Measurements from ENCODE around the gene CCS. TPM values are rescaled to one million over a fixed set of nuclear protein-coding genes. Genes with fewer than 3 reads are reported as not detected.

The CCS gene
- total RNA-seq, 1 experiment from 2014 or later, result 34.2 TPM

- peaks cover 31% of the 10 kb centered on the region for H3K27me3 Mint-ChIP-seq (ENCODE audit: unreplicated experiment)
- no peak for TF ChIP-seq CTCF (IDR thresholded peaks at IDR 0.05; ENCODE audit: unreplicated experiment)
- DNase-seq, result no peak
- BruUV-seq (replicated peaks), result no TSS peak
- intact Hi-C loops (cut with micrococcal nuclease; ENCODE audit: unreplicated experiment), result no loop called here
- CTCF ChIA-PET, result interaction anchor here (0.9 to 2.1 kb wide), 2 partner anchors 128 to 132 kb away, joined by 3 to 7 read pairs; no protein-coding TSS in a partner anchor
- no peaks in the 10 kb centered on the region for H3K9me3 Mint-ChIP-seq (ENCODE audit: low read depth, unreplicated experiment)
- peak within 1 kb of the TSS; percentile 74 for H3K4me3 Mint-ChIP-seq (ENCODE audit: low read depth, unreplicated experiment)
- no peak within 1 kb of the TSS for H3K27ac Mint-ChIP-seq (ENCODE audit: unreplicated experiment)
- H3K36me3 Mint-ChIP-seq (ENCODE audit: insufficient read depth, unreplicated experiment), result peaks cover 17% of the 10 kb centered on the region
- H3K4me1 Mint-ChIP-seq (ENCODE audit: low read depth, unreplicated experiment), result peaks cover 6% of the 10 kb centered on the region
These were observed 46.5 kb upstream of the CCS start, which contains the start of gene ACTN3 for GRCh38 chr11:66546368-66546965. TSS of gene ACTN3 (plus strand) at chr11:66546903. CDS start at chr11:66546938, 35 bp downstream.

- Mint-ChIP-seq H3K36me3 (ENCODE audit: insufficient read depth, unreplicated experiment) (peaks cover 13% of the 10 kb centered on the region), H3K27ac (ENCODE audit: unreplicated experiment) (no peak overlapping the region), H3K4me1 (ENCODE audit: low read depth, unreplicated experiment) (peaks cover 6% of the 10 kb centered on the region), H3K27me3 (ENCODE audit: unreplicated experiment) (peaks cover 31% of the 10 kb centered on the region), H3K9me3 (ENCODE audit: low read depth, unreplicated experiment) (no peaks in the 10 kb centered on the region), H3K4me3 (ENCODE audit: low read depth, unreplicated experiment) (no peak overlapping the region)
- TF ChIP-seq CTCF (IDR thresholded peaks at IDR 0.05; ENCODE audit: unreplicated experiment), result no peak
- BruUV-seq (replicated peaks), result no TSS peak
- CTCF ChIA-PET, result interaction anchor here (2.1 kb wide), 1 partner anchor 131 kb away, joined by 7 read pairs; no protein-coding TSS in a partner anchor
- DNase-seq, result no peak
- intact Hi-C loops (cut with micrococcal nuclease; ENCODE audit: unreplicated experiment), result no loop called here
These were observed 45.9 kb upstream of the CCS start for GRCh38 chr11:66546966-66547661.

- Mint-ChIP-seq H3K4me1 (ENCODE audit: low read depth, unreplicated experiment) (peaks cover 6% of the 10 kb centered on the region), H3K36me3 (ENCODE audit: insufficient read depth, unreplicated experiment) (peaks cover 12% of the 10 kb centered on the region), H3K4me3 (ENCODE audit: low read depth, unreplicated experiment) (no peak overlapping the region), H3K27ac (ENCODE audit: unreplicated experiment) (no peak overlapping the region), H3K27me3 (ENCODE audit: unreplicated experiment) (peaks cover 31% of the 10 kb centered on the region), H3K9me3 (ENCODE audit: low read depth, unreplicated experiment) (no peaks in the 10 kb centered on the region)
- intact Hi-C loops (cut with micrococcal nuclease; ENCODE audit: unreplicated experiment), result no loop called here
- no TSS peak for BruUV-seq (replicated peaks)
- no peak for TF ChIP-seq CTCF (IDR thresholded peaks at IDR 0.05; ENCODE audit: unreplicated experiment)
- DNase-seq, result no peak
- CTCF ChIA-PET, result no interaction called here
These were observed 45.3 kb upstream of the CCS start for GRCh38 chr11:66547662-66548009.

- H3K27me3 Mint-ChIP-seq (ENCODE audit: unreplicated experiment), result peaks cover 31% of the 10 kb centered on the region
- peaks cover 6% of the 10 kb centered on the region for H3K4me1 Mint-ChIP-seq (ENCODE audit: low read depth, unreplicated experiment)
- CTCF ChIA-PET, result no interaction called here
- intact Hi-C loops (cut with micrococcal nuclease; ENCODE audit: unreplicated experiment), result no loop called here
- H3K9me3 Mint-ChIP-seq (ENCODE audit: low read depth, unreplicated experiment), result no peaks in the 10 kb centered on the region
- DNase-seq, result no peak
- no TSS peak for BruUV-seq (replicated peaks)
- no peak overlapping the region for H3K27ac Mint-ChIP-seq (ENCODE audit: unreplicated experiment)
- no peak overlapping the region for H3K4me3 Mint-ChIP-seq (ENCODE audit: low read depth, unreplicated experiment)
- no peak for TF ChIP-seq CTCF (IDR thresholded peaks at IDR 0.05; ENCODE audit: unreplicated experiment)
- H3K36me3 Mint-ChIP-seq (ENCODE audit: insufficient read depth, unreplicated experiment), result peaks cover 12% of the 10 kb centered on the region
These were observed 44.9 kb upstream of the CCS start for GRCh38 chr11:66548041-66548440.
